ENCODE measurements around the gene KIF24.
"Not testable (repeated sequence)": the region's sequence is repeated elsewhere in the genome, so short reads cannot be mapped to it uniquely, and the experiment has no call there.

Gene KIF24

GRCh38 chr9:34328987-34329832 is at the start of gene KIF24, which contains the start of gene NUDT2:
Gene KIF24 (minus strand): TSS chr9:34329268. CDS start chr9:34311346, 17,922 bp downstream.
Gene NUDT2 (plus strand): TSS chr9:34329569. CDS start chr9:34339040, 9,471 bp downstream.
- in situ Hi-C loops (cut with HindIII; ENCODE audit: low pct_ligation_motif_present, low pct_unique_long_range_greater_than_20kb, low sequenced_read_pairs): no loop called here
- DNase-seq: peak; percentile 100

- DNase-seq: no peak
- in situ Hi-C loops (cut with HindIII; ENCODE audit: low pct_ligation_motif_present, low pct_unique_long_range_greater_than_20kb, low sequenced_read_pairs): no loop called here
Observed at GRCh38 chr9:34378376-34379060, 49.5 kb upstream of the KIF24 start.

GRCh38 chr9:34377404-34377746 is 48.3 kb upstream of the KIF24 start:
- no peak for DNase-seq

GRCh38 chr9:34376596-34377403 is 47.7 kb upstream of the KIF24 start, which contains the start of gene MYORG:
Gene MYORG (minus strand): TSS chr9:34376898. CDS start chr9:34372943, 3,955 bp downstream.
- DNase-seq: peak; percentile 96
- in situ Hi-C loops (cut with HindIII; ENCODE audit: low pct_ligation_motif_present, low pct_unique_long_range_greater_than_20kb, low sequenced_read_pairs): no loop called here

More at GRCh38 chr9:34377404-34377746, 48.3 kb upstream of the KIF24 start:
- in situ Hi-C loops (cut with HindIII; ENCODE audit: low pct_ligation_motif_present, low pct_unique_long_range_greater_than_20kb, low sequenced_read_pairs): no loop called here

GRCh38 chr9:34375901-34376595 is 47.0 kb upstream of the KIF24 start:
- in situ Hi-C loops (cut with HindIII; ENCODE audit: low pct_ligation_motif_present, low pct_unique_long_range_greater_than_20kb, low sequenced_read_pairs): no loop called here
- DNase-seq: peak; percentile 51

- in situ Hi-C loops (cut with HindIII; ENCODE audit: low pct_ligation_motif_present, low pct_unique_long_range_greater_than_20kb, low sequenced_read_pairs): no loop called here
- DNase-seq: no peak
Observed at GRCh38 chr9:34374905-34375552, 46.0 kb upstream of the KIF24 start.

GRCh38 chr9:34374339-34374738 is 45.3 kb upstream of the KIF24 start:
- DNase-seq: no peak
- in situ Hi-C loops (cut with HindIII; ENCODE audit: low pct_ligation_motif_present, low pct_unique_long_range_greater_than_20kb, low sequenced_read_pairs): no loop called here

- no peak for DNase-seq
- in situ Hi-C loops (cut with HindIII; ENCODE audit: low pct_ligation_motif_present, low pct_unique_long_range_greater_than_20kb, low sequenced_read_pairs): no loop called here
Observed at GRCh38 chr9:34373749-34374148, 44.7 kb upstream of the KIF24 start.

- in situ Hi-C loops (cut with HindIII; ENCODE audit: low pct_ligation_motif_present, low pct_unique_long_range_greater_than_20kb, low sequenced_read_pairs): no loop called here
- DNase-seq: no peak
Observed at GRCh38 chr9:34372467-34373011, 43.5 kb upstream of the KIF24 start.

GRCh38 chr9:34371886-34372466 is 42.9 kb upstream of the KIF24 start:
- no peak for DNase-seq

GRCh38 chr9:34370970-34371880 is 42.2 kb upstream of the KIF24 start:
- DNase-seq: no peak
- in situ Hi-C loops (cut with HindIII; ENCODE audit: low pct_ligation_motif_present, low pct_unique_long_range_greater_than_20kb, low sequenced_read_pairs): no loop called here

More at GRCh38 chr9:34371886-34372466, 42.9 kb upstream of the KIF24 start:
- in situ Hi-C loops (cut with HindIII; ENCODE audit: low pct_ligation_motif_present, low pct_unique_long_range_greater_than_20kb, low sequenced_read_pairs): no loop called here

- in situ Hi-C loops (cut with HindIII; ENCODE audit: low pct_ligation_motif_present, low pct_unique_long_range_greater_than_20kb, low sequenced_read_pairs): no loop called here
- no peak for DNase-seq
Observed at GRCh38 chr9:34370335-34370969, 41.4 kb upstream of the KIF24 start.

GRCh38 chr9:34369636-34370035 is 40.6 kb upstream of the KIF24 start:
- DNase-seq: no peak

GRCh38 chr9:34368796-34369195 is 39.7 kb upstream of the KIF24 start:
- DNase-seq; in situ Hi-C loops (cut with HindIII; ENCODE audit: low pct_ligation_motif_present, low pct_unique_long_range_greater_than_20kb, low sequenced_read_pairs): not testable (repeated sequence)

More at GRCh38 chr9:34369636-34370035, 40.6 kb upstream of the KIF24 start:
- in situ Hi-C loops (cut with HindIII; ENCODE audit: low pct_ligation_motif_present, low pct_unique_long_range_greater_than_20kb, low sequenced_read_pairs): no loop called here

- in situ Hi-C loops (cut with HindIII; ENCODE audit: low pct_ligation_motif_present, low pct_unique_long_range_greater_than_20kb, low sequenced_read_pairs); DNase-seq: not testable (repeated sequence)
Observed at GRCh38 chr9:34367751-34368410, 38.8 kb upstream of the KIF24 start.

All from ACHN (cell line).